Activated CD4-positive, alpha-beta T cell treated with anti-CD3 and anti-CD28 coated beads, Interleukin-2, amount 50 U/mL, for 48 hours (primary cell): ENCODE measurements around the gene GTF2H4.

ENCODE experiments used
- DNase-seq, 2 experiments: peaks; one replicate each; pipeline ENCODE4 v3.0.0-alpha.2; 2020

The GTF2H4 gene

GRCh38 chr6:30960907-30961673 lies 53.1 kb downstream of the GTF2H4 start:
- no peak for DNase-seq

GRCh38 chr6:30962716-30963115 lies 54.7 kb downstream of the GTF2H4 start:
- DNase-seq: no peak

GRCh38 chr6:30963641-30964040 lies 55.6 kb downstream of the GTF2H4 start:
- no peak for DNase-seq
